Forelimb muscle (tissue), 1 donor: ENCODE results near the gene RRP8. TPM values are rescaled to one million over a fixed set of nuclear protein-coding genes. Genes with fewer than 3 reads are reported as not detected.

Experiments
- DNase-seq: peaks from one replicate; pipeline ENCODE4 v3.0.0-alpha.2; 2013; ENCODE audit warnings: low read depth
- polyA plus RNA-seq: library from polyadenylated mRNA; unstranded; fragments of 120-200 nt; gene quantifications from one replicate; pipeline ENCODE4 v1.2.1, GENCODE V29; 2013; ENCODE audit not compliant: insufficient read length

RRP8 gene
- 22.0 TPM for polyA plus RNA-seq

GRCh38 chr11:6603287-6604080 lies at the start of gene RRP8, which contains the start of gene ILK:
RRP8 (minus strand) TSS chr11:6603616; CDS start chr11:6603502, 114 bp downstream.
ILK (plus strand) TSS chr11:6603774; CDS start chr11:6604272, 498 bp downstream.
- peak; percentile 72 for DNase-seq

- DNase-seq, result no peak
These were observed 49.7 kb upstream of the RRP8 start for GRCh38 chr11:6653097-6653496.

- no peak for DNase-seq
These were observed 48.8 kb upstream of the RRP8 start for GRCh38 chr11:6652182-6652581.

- DNase-seq, result no peak
These were observed 47.6 kb upstream of the RRP8 start for GRCh38 chr11:6650980-6651379.

- DNase-seq, result no peak
These were observed 46.7 kb upstream of the RRP8 start for GRCh38 chr11:6650104-6650503.

- DNase-seq, result no peak
These were observed 45.1 kb upstream of the RRP8 start for GRCh38 chr11:6648501-6648900.

- DNase-seq, result no peak
These were observed 44.4 kb upstream of the RRP8 start for GRCh38 chr11:6647836-6648235.

- DNase-seq, result no peak
These were observed 43.7 kb upstream of the RRP8 start for GRCh38 chr11:6646918-6647679.

- DNase-seq, result peak; percentile 88
These were observed 43.1 kb upstream of the RRP8 start for GRCh38 chr11:6646576-6646917.

GRCh38 chr11:6646071-6646470 lies 42.7 kb upstream of the RRP8 start:
- no peak for DNase-seq

- no peak for DNase-seq
These were observed 39.5 kb upstream of the RRP8 start for GRCh38 chr11:6642957-6643356.

GRCh38 chr11:6640985-6641701 lies 37.7 kb upstream of the RRP8 start:
- DNase-seq, result no peak

GRCh38 chr11:6640036-6640984 lies 36.9 kb upstream of the RRP8 start:
- no peak for DNase-seq

- DNase-seq, result no peak
These were observed 35.0 kb upstream of the RRP8 start for GRCh38 chr11:6638429-6638828.

GRCh38 chr11:6637871-6638270 lies 34.5 kb upstream of the RRP8 start:
- DNase-seq, result no peak

- DNase-seq, result no peak
These were observed 33.1 kb upstream of the RRP8 start for GRCh38 chr11:6636480-6636879.

- no peak for DNase-seq
These were observed 31.9 kb upstream of the RRP8 start for GRCh38 chr11:6635082-6635932.

- no peak for DNase-seq
These were observed 31.1 kb upstream of the RRP8 start for GRCh38 chr11:6634534-6634933.

- DNase-seq, result no peak
These were observed 30.3 kb upstream of the RRP8 start for GRCh38 chr11:6633422-6634408.
